Panc1 (cell line): ENCODE results near the gene ADGRD1. TPM values are rescaled to one million over a fixed set of nuclear protein-coding genes. Genes with fewer than 3 reads are reported as not detected.

Experiments used
- ATAC-seq: fragments of 200-7000 bp; cut with Tn5 transposase; 2 replicates; pipeline ENCODE4 v1.9.1; 2020; ENCODE audit warnings: mild to moderate bottlenecking, moderate library complexity
- BruUV-seq: library from RNA; stranded (reverse); fragments of 400-500 nt; replicated peaks from 2 replicates; lab custom pipeline; 2021; lab: Mats Ljungman, UMichigan
- CTCF ChIA-PET: fragments of 300-600 bp; sonication (Branson Sonifier 250); formaldehyde crosslinking; loops from one replicate; lab custom pipeline; 2022; ENCODE audit warnings: antibody characterized with exemption; lab: Charles Lee
- POLR2A ChIA-PET: fragments of 300-600 bp; sonication (Branson Sonifier 250); formaldehyde crosslinking; loops from one replicate; lab custom pipeline; 2022; ENCODE audit warnings: antibody characterized with exemption; lab: Charles Lee
- DNase-seq: peaks from one replicate; pipeline ENCODE4 v3.0.0-alpha.2; 2010; ENCODE audit warnings: low read depth, low spot score
- H3K27ac ChIP-seq: 2 replicates; pipeline ENCODE4 v1.5.1; 2011; ENCODE audit warnings: mild to moderate bottlenecking, low read length, inconsistent platforms
- H3K27me3 ChIP-seq: fragments of 200-500 bp; sonication (Bioruptor generic); 2 replicates; pipeline ENCODE4 v1.6.0; 2014; ENCODE audit warnings: low read length, inconsistent platforms; ENCODE audit not compliant: control insufficient read depth, insufficient read depth
- H3K36me3 ChIP-seq: fragments of 200-500 bp; sonication (Bioruptor generic); 2 replicates; pipeline ENCODE4 v1.5.1; 2014; ENCODE audit warnings: inconsistent platforms, mild to moderate bottlenecking, low read length, moderate library complexity; ENCODE audit not compliant: control insufficient read depth, insufficient read depth
- H3K4me1 ChIP-seq: 2 replicates; pipeline ENCODE4 v1.5.1; 2011; ENCODE audit warnings: inconsistent platforms, mild to moderate bottlenecking, low read length, moderate library complexity; ENCODE audit not compliant: control insufficient read depth, insufficient read depth
- H3K4me3 ChIP-seq, 2 experiments: 2 replicates each; pipeline ENCODE4 v1.5.1; 2011 to 2012; ENCODE audit warnings: low read depth in 2 of 2, low read length in 2 of 2, mild to moderate bottlenecking in 2 of 2, inconsistent platforms in 1 of 2, moderate library complexity in 1 of 2
- H3K9me3 ChIP-seq: fragments of 200-500 bp; sonication (Bioruptor generic); 2 replicates; pipeline ENCODE4 v1.5.1; 2014; ENCODE audit warnings: low read depth, mild to moderate bottlenecking, inconsistent platforms, low read length, moderate library complexity; ENCODE audit not compliant: control insufficient read depth, insufficient read depth
- CTCF ChIP-seq: fragments of 450-650 bp; IDR thresholded peaks from 2 replicates; pipeline ENCODE4 v1.5.1; 2017; ENCODE audit warnings: mild to moderate bottlenecking
- POLR2AphosphoS5 ChIP-seq: IDR thresholded peaks from 2 replicates; pipeline ENCODE4 v1.6.1; 2012; ENCODE audit warnings: mild to moderate bottlenecking, low read depth, low read length, moderate library complexity
- REST ChIP-seq, 2 experiments: IDR thresholded peaks; 2 replicates each; pipeline ENCODE4 v1.6.1; 2011 to 2012; ENCODE audit warnings: low read depth in 2 of 2, control low read depth in 1 of 2, low read length in 1 of 2, mild to moderate bottlenecking in 1 of 2, moderate library complexity in 1 of 2; ENCODE audit not compliant: insufficient read depth in 1 of 2
- SIN3A ChIP-seq: IDR thresholded peaks from 2 replicates; pipeline ENCODE4 v1.6.1; 2012; ENCODE audit warnings: low read depth, mild to moderate bottlenecking, low read length, moderate library complexity, borderline replicate concordance; ENCODE audit not compliant: insufficient read depth
- TCF7L2 ChIP-seq: IDR thresholded peaks from 2 replicates; pipeline ENCODE4 v1.6.1; 2011; ENCODE audit warnings: mild to moderate bottlenecking, low read depth, low read length, inconsistent platforms
- in situ Hi-C: cut with HindIII; loops from 2 replicates; pipeline ENCODE4 v1.10.0; 2016; ENCODE audit warnings: low sequenced_read_pairs, low pct_unique_long_range_greater_than_20kb
- intact Hi-C: fragments of 100-400 bp; cut with micrococcal nuclease; formaldehyde crosslinking; loops from one replicate; pipeline ENCODE4 v1.10.0; 2022; ENCODE audit not compliant: unreplicated experiment
- total RNA-seq: library from RNA; stranded (reverse); gene quantifications from one replicate; pipeline ENCODE4 v1.2.1, GENCODE V29; 2021; ENCODE audit not compliant: unreplicated experiment

Gene ADGRD1
- total RNA-seq, 1 experiment from 2014 or later: 0.21 TPM

GRCh38 chr12:130973109-130973508, 19.4 kb downstream of the ADGRD1 start:
- H3K4me1 ChIP-seq: no peaks in the 10 kb centered on the region; the same call in 1 of the 2 replicates
- CTCF ChIA-PET: no interaction called here
- no peaks in the 10 kb centered on the region for H3K9me3 ChIP-seq
- no peak overlapping the region for H3K27ac ChIP-seq
- no peak for TF ChIP-seq REST (IDR thresholded peaks at IDR 0.05; ENCODE audit: insufficient read depth in 1 of 2, low read depth in 2 of 2, low read length in 1 of 2)
- TF ChIP-seq POLR2AphosphoS5: no peak
- no peak for TF ChIP-seq TCF7L2
- TF ChIP-seq SIN3A: no peak
- no peak for TF ChIP-seq CTCF
- no peak overlapping the region for H3K4me3 ChIP-seq
- DNase-seq: no peak
- no peak for ATAC-seq
- H3K36me3 ChIP-seq: no peaks in the 10 kb centered on the region
- POLR2A ChIA-PET: no interaction called here
- in situ Hi-C loops: no loop called here
- BruUV-seq: no TSS peak
- peaks cover 7% of the 10 kb centered on the region for H3K27me3 ChIP-seq
- intact Hi-C loops: no loop called here

- no peaks in the 10 kb centered on the region for H3K36me3 ChIP-seq
- peaks cover 6% of the 10 kb centered on the region for H3K27me3 ChIP-seq
- TF ChIP-seq TCF7L2 (no peak), SIN3A (no peak)
- POLR2A ChIA-PET: no interaction called here
- intact Hi-C loops (no loop called here), in situ Hi-C loops (no loop called here)
- DNase-seq (no peak), ATAC-seq (no peak)
- no TSS peak for BruUV-seq
- H3K27ac ChIP-seq: no peak overlapping the region
- no peak overlapping the region for H3K4me3 ChIP-seq
- no peaks in the 10 kb centered on the region; the same call in 1 of the 2 replicates for H3K4me1 ChIP-seq
- H3K9me3 ChIP-seq: no peaks in the 10 kb centered on the region
- CTCF ChIA-PET: no interaction called here
Observed at GRCh38 chr12:130973906-130974305, 20.2 kb downstream of the ADGRD1 start.

GRCh38 chr12:130975116-130975515, 21.4 kb downstream of the ADGRD1 start:
- ATAC-seq (no peak), DNase-seq (no peak)
- intact Hi-C loops: no loop called here
- CTCF ChIA-PET: no interaction called here
- no peaks in the 10 kb centered on the region for H3K9me3 ChIP-seq
- in situ Hi-C loops: no loop called here
- H3K4me3 ChIP-seq: no peak overlapping the region
- TF ChIP-seq CTCF (no peak), REST (IDR thresholded peaks at IDR 0.05; ENCODE audit: insufficient read depth in 1 of 2, low read depth in 2 of 2, low read length in 1 of 2) (no peak), SIN3A (no peak), POLR2AphosphoS5 (no peak), TCF7L2 (no peak)
- H3K27ac ChIP-seq: no peak overlapping the region
- peaks cover 3% of the 10 kb centered on the region for H3K27me3 ChIP-seq
- POLR2A ChIA-PET: no interaction called here
- H3K36me3 ChIP-seq: no peaks in the 10 kb centered on the region
- H3K4me1 ChIP-seq: no peaks in the 10 kb centered on the region; the same call in 1 of the 2 replicates
- BruUV-seq: no TSS peak
